ENCODE measurements around the gene HLA-DRB5.
"Not testable (repeated sequence)": the region's sequence is repeated elsewhere in the genome, so short reads cannot be mapped to it uniquely, and the experiment has no call there.

The HLA-DRB5 gene

DNA sequence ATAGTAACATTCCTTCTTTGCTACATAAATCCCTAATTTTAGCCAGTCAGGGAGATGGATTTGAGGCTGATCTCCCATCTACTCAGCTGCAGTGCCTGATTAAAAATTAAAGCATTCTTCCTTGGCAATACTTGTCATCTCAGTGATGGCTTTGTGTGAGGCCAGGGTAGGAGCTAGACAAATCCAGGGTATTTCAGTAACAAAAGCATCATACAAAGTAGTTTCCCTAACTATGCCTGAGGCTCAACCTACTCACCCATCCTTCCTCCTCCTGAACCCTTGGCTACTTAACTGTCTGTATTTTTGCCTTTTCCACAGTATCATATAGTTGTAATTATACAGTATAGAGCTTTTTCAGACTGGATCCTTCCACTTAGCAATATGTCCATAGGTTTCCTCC, 37.7 kb downstream of the HLA-DRB5 start:
- no peak for DNase-seq

DNA sequence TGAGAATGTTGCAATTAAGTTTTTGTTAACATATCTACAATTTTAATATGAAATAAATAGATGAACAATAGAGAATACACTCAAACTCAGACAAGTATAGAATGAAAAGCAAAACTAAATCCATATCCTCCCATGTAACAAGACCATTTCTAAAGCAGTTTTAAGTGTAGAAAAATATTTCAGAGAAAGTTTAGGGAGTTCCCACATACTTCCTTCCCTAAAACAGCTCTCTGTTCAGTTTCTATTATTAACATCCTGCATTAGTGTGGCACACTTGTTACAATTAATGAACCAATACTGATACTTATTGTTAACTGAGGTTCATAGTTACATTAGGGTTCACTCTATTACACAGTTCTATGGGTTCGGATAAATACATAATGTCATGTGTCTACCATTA, 38.4 kb downstream of the HLA-DRB5 start:
- no peak for DNase-seq

DNA sequence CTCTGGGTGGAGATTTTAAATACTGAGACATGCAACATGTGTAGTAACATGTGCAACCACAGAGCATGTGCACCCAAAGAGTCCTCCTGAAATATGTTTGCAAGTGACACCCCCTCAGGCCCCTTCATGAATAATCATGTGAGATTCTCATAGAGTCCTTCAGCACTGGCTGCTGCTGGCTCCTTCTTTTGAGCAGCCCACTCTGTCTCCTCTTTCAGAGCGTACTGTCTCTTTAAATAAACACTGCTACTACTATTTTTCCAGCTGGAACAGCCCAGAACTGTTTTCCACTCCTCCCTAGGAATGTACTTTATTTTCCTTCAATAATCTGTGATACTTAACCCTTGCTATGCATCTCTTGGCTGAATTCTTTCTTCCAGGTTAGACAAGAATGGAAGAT, 42.0 kb downstream of the HLA-DRB5 start:
- DNase-seq, result no peak

DNA sequence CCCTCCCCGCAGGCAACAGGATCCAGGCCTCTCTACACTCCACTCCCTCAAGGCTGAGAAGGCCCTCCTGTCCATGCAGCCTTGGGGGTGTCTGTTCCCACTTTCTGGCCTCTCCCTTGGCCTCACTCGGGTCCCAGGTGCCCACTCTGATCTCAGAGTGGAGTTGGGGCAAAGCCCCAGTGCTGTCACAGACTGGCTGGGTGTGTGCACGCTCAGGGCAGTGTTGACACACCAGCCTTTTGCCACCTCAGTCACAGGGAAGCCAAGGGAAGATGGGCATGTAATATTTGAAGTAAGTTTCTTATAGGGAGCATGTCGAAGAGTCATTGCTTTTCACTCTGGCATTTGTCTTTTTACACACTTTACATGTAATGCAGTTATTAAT, 45.5 kb downstream of the HLA-DRB5 start:
- no peak for DNase-seq

DNA sequence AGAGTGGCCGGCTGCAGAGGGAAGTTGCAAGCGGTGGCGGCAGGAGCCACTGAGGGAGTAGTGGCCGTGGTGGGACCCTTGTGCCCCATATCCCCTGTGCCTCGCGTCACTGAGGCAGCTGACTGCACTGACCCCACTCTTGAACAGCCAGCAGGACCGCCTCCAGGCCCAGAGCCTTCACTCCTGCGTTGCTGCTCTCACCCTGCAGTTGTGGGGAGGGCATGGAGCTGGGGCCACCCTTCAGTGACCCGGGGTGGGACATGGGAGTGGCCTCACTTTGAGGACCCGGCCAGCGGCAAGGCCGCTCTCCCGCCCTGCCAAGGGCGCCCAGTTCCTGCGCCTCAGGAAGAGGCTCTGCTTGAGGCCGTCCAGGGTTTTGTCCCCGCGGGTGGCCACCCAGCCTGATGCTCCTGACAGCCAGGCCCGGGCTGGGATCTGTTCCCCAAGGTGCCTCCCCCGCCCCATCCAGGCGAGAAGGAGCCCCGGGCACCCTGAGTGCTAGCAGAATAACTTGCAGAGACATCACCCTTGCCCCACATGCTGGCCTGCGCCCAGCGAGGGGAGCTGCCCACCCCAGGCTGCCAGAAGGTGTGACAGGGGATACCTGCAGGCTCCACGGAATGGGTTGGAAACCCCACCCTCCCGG, 46.0 kb downstream of the HLA-DRB5 start:
- DNase-seq, result no peak

DNA sequence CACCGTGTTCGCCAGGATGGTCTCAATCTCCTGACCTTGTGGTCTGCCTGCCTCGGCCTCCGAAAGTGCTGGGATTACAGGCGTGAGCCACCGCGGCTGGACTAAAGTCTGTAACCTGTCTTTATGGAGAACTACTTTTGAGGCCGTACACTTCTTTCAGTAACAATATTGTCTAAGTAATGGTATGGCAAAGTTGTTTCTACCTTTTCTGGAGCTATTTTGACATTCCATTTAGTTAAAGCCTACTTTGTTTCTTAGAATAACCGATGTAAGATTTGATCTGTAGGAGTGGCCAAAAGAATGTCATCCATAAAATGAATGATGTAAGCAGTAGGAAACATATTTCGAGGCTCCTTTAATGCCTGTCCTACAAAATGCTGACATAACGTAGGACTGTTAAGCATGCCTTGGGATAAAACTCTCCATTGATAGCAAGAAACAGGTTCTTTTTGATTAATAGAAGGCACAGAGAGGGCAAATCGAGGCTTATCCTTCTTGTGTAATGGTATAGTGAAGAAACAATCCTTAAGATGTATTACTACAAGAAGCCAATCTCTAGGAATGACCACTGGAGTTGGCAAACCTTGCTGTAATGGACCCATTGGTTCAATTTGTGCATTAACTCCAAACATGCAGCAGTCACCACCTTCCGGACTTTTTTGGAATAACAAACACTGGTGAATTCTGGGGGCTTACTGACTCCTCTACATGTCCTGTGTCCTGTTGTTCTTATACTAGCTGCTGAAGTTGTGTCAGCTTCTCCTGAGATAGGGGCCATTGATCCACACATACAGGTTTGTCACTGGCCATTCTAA, 54.5 kb downstream of the HLA-DRB5 start:
- DNase-seq, result no peak

DNA sequence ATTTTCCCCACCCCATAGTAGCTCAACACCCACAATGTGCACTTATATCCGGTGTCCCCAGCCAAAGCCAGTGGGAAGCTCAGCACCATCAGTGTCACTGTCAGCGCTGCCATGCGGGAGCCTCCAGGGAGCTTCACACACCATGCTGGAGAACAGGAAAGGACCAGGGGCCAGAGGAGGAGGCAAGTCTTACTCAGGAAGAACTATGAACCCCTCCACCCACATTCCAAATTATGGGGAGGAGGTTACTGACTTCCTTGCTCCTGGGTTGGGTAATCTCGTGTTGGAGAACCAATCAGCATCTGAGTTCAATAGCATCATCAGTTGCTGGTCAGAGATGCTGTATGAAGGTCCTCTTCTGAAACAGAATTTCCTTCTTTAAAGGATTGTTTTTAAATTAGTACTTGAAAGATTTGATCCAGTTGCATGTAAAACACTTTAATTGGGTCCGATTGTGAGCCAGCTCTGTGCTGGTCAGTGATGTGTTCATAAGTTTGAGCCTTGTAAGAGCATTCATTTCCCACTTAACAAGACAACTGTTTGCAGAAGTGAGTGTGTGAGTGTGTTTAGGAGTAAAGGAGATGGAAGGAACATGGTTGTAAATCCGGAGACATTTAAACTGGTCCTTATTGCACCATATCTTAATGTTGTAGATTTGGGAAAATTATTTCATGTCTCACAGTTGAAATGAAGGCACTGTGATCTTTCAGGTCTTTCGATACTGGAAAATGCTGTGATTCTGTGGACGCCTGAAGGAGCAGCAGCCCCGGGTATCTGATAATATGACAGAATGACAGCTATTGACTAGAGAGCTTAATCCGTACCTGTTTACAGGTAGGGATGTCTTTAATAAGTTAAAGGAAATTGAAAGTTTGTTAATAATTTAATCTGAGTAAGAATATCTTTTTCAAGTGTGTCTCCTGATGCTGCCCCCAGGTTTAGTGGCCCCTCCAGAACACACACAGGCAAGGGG, 56.4 kb downstream of the HLA-DRB5 start:
- DNase-seq, result not testable (repeated sequence)

DNA sequence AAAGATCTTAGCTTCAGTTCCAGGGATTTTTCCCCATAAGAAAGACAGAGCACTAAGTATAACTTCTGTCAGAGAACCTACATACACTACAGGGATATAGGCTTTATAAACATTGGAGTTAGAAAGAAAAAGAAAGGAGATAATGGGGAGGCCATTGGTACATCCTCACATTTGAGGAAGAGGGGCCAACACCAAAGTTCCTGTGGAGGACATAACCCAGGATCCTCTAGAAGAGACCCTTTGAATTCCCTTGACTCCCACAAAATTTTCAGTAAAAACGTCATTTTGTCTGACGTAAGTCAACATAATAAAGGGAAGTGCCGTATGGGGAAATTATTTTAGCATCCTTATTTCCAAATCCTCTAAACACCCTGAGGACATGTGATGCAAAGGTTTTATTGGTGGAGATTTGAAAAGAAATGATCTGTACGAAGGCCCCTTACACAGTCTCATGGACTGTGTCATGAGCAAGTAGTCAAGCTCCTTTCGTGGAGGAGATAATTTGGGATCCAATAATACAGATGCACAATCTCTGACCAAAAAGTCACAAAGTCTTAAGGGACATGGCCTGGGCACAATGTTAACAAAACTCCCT, 57.2 kb downstream of the HLA-DRB5 start:
- no peak for DNase-seq

DNA sequence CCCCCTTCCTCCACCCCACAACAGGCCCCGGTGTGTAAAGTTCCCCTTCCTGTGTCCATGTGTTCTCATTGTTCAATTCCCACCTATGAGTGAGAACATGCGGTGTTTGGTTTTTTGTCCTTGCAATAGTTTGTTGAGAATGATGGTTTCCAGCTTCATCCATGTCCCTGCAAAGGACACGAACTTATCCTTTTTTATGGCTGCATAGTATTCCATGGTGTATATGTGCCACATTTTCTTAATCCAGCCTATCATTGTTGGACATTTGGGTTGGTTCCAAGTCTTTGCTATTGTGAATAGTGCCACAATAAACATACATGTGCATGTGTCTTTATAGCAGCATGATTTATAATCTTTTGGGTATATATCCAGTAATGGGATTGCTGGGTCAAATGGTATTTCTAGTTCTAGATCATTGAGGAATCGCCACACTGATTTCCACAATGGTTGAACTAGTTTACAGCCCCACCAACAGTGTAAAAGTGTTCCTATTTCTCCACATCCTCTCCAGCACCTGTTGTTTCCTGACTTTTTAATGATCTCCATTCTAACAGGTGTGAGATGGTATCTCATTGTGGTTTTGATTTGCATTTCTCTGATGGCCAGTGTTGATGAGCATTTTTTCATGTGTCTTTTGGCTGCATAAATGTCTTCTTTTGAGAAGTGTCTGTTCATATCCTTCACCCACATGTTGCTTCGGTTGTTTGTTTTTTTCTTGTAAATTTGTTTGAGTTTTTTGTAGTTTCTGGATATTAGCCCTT, 62.2 kb downstream of the HLA-DRB5 start:
- not testable (repeated sequence) for DNase-seq
